Heart left ventricle (tissue), 16 donors: Measurements from ENCODE around the gene SSR2. TPM values are rescaled to one million over a fixed set of nuclear protein-coding genes. Genes with fewer than 3 reads are reported as not detected.

Experiments used
- ATAC-seq, 4 donors: fragments of 200-7000 bp; cut with Tn5 transposase; one replicate each; pipeline ENCODE4 v1.9.1; 2020 to 2022; ENCODE audit warnings: moderate library complexity in 4 of 4, mild to moderate bottlenecking in 3 of 4, moderate number of reproducible peaks in 1 of 4
- DNase-seq, 5 donors: peaks; one replicate each; pipeline ENCODE4 v3.0.0-alpha.2; 2020
- H3K27ac ChIP-seq, 12 donors: fragments of 200-600 bp; sonication (generic) in 4 of 12; one replicate each; pipeline versions ENCODE4 v1.5.0 to v1.8.0; 2016 to 2022; ENCODE audit warnings: mild to moderate bottlenecking in 2 of 12
- H3K27me3 ChIP-seq, 9 donors: fragments of 200-600 bp; sonication (generic) in 2 of 9; one replicate each; pipeline versions ENCODE4 v1.5.1 to v1.8.0; 2016 to 2022; ENCODE audit warnings: mild to moderate bottlenecking in 3 of 9
- H3K36me3 ChIP-seq, 9 donors: fragments of 200-600 bp; sonication (generic) in 2 of 9; one replicate each; pipeline versions ENCODE4 v1.5.0 to v1.8.0; 2018 to 2022; ENCODE audit warnings: mild to moderate bottlenecking in 2 of 9
- H3K4me1 ChIP-seq, 12 donors: fragments of 200-600 bp; sonication (generic) in 4 of 12; one replicate each; pipeline versions ENCODE4 v1.5.0 to v1.8.0; 2016 to 2022; ENCODE audit warnings: mild to moderate bottlenecking in 3 of 12
- H3K4me3 ChIP-seq, 12 donors: fragments of 200-600 bp; sonication (generic) in 4 of 12; one replicate each; pipeline versions ENCODE4 v1.5.0 to v1.8.0; 2017 to 2022; ENCODE audit warnings: mild to moderate bottlenecking in 9 of 12, moderate library complexity in 4 of 12
- H3K9me3 ChIP-seq, 12 donors: fragments of 200-600 bp; sonication (generic) in 4 of 12; one replicate each; pipeline versions ENCODE4 v1.5.0 to v1.8.0; 2016 to 2022; ENCODE audit warnings: mild to moderate bottlenecking in 1 of 12
- POLR2A ChIP-seq, 2 donors: fragments of 450-650 bp; IDR thresholded peaks; one replicate each; pipeline ENCODE4 v1.6.1; 2017; ENCODE audit warnings: antibody characterized with exemption in 2 of 2, mild to moderate bottlenecking in 2 of 2, moderate library complexity in 2 of 2
- WGBS, 4 donors: extraction: QIAGEN DNeasy Blood & Tissue Kit in 2 of 4; methylation state at CpG; one replicate each; pipeline versions ENCODE4 v1.1.5 to v1.1.7; 2013 to 2018; 5-methylcytosine and 5-hydroxymethylcytosine counted together
- intact Hi-C, 10 donors: fragments of 100-400 bp; cut with DNase I; formaldehyde crosslinking; loops; one replicate each; pipeline versions ENCODE4 v1.11.1 to v1.14.2; 2022
- polyA plus RNA-seq, 2 donors: library from polyadenylated mRNA; stranded (reverse); fragments of 200-250 nt; gene quantifications; one replicate each; pipeline ENCODE4 v1.2.3, GENCODE V29; 2013
- total RNA-seq, 9 donors: library from RNA; depleted of rRNA in 2 of 9; stranded (reverse); fragments of >200 nt in 2 of 9; fragmentation: NEBNext Ultra II Directional in 3 of 9; extraction: Animal tissue kit (Norgen Biotek cat#: 25700) in 3 of 9; gene quantifications; one replicate each; pipeline versions ENCODE4 v1.1.0 to v1.2.4, GENCODE V29; 2016 to 2023
- TF ChIP-seq, protein P1 (sequence below), 12 donors: fragments of 200-600 bp; sonication (generic) in 4 of 12; IDR thresholded peaks; one replicate each; pipeline versions ENCODE4 v1.5.0 to v1.8.0; 2018 to 2022; ENCODE audit warnings: antibody characterized with exemption in 12 of 12, mild to moderate bottlenecking in 5 of 12
- donor health status: ischemic (EF 13 %, LVEDD 7.1; RV severe dilation, severe dysfunction).
- donor health status: healthy with polysubstance abuse.
- donor health status: DM: no; HTN: yes; CAD: no.
- donor health status: DM: no; HTN: no; CAD: no.
- donor health status: ischemic (EF 25% LVEDD 6.9; RV normal size, moderate dysfunction).
- donor health status: ischemic (EF 25% LVEDD 5.7; RV mildly dilated, moderate dysfunction).
- donor health status: healthy.
- donor health status: DM: yes; HTN: yes; CAD: no.
- donor health status: ischemic (EF 35%, LVEDD 5.7; RV mildly dilated, moderate dysfunction).
- donor health status: nonischemic (EF 11% LVEDD 7.7; RV severe dilation, severe dysfunction).
- donor health status: DM: yes; HTN: yes; CAD: no.
- donor health status: PGD.
- donor health status: ischemic (EF 29% LVEDD 5.4; RV normal size, mild dysfunction).
- donor health status: nonischemic (EF 23%, LVEDD 6.1; RV moderate dilation, normal function).

SSR2 gene
- total and polyA plus RNA-seq, 11 donors, result 63.9 to 282 (median 81.2) TPM

DNA sequence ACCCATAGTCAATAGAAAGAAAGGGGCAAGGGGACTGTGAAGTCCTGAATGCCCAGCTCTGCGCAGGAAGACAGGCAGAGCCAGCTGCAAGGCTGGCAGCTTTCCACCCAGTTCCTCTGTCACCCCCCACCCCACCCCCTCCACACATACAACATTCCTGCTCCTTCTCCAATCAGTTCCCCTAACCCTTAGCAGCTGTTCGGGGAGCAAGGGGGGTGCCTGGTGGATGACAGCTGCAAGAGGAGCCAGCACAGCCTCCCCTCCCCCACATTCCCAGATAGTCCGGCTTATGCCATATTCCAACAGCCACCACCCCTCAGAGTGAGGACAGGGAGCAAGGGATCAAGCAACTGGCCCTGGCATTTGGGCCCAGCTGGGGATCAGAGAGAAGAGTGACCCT, 52.1 kb downstream of the SSR2 start:
- intact Hi-C loops, result no loop called here
- H3K27ac ChIP-seq, result peak overlapping the region; percentile 68 to 100 (median 90)
- 16 to 42% (median 28%) methylated on average over 3 of the region's 3 CpGs for WGBS, 4 donors
- peak overlapping the region in 6 of 12 donors; percentile 15 to 36 (median 19) for H3K4me3 ChIP-seq
- peaks cover 4 to 81% (median 54%) of the 10 kb centered on the region in 9 donors for H3K36me3 ChIP-seq
- H3K9me3 ChIP-seq, result no peaks in the 10 kb centered on the region
- H3K4me1 ChIP-seq, result peaks cover 19 to 92% (median 80%) of the 10 kb centered on the region in 12 donors
- TF ChIP-seq POLR2A (IDR thresholded peaks at IDR 0.05), result no peak
- TF ChIP-seq, protein P1, sequence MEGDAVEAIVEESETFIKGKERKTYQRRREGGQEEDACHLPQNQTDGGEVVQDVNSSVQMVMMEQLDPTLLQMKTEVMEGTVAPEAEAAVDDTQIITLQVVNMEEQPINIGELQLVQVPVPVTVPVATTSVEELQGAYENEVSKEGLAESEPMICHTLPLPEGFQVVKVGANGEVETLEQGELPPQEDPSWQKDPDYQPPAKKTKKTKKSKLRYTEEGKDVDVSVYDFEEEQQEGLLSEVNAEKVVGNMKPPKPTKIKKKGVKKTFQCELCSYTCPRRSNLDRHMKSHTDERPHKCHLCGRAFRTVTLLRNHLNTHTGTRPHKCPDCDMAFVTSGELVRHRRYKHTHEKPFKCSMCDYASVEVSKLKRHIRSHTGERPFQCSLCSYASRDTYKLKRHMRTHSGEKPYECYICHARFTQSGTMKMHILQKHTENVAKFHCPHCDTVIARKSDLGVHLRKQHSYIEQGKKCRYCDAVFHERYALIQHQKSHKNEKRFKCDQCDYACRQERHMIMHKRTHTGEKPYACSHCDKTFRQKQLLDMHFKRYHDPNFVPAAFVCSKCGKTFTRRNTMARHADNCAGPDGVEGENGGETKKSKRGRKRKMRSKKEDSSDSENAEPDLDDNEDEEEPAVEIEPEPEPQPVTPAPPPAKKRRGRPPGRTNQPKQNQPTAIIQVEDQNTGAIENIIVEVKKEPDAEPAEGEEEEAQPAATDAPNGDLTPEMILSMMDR (IDR thresholded peaks at IDR 0.05), result no peak
- H3K27me3 ChIP-seq, result no peaks in the 10 kb centered on the region
- ATAC-seq (peak in 3 of 4 donors; percentile 7 to 19 (median 12)), DNase-seq (peak in 4 of 5 donors; percentile 55 to 82 (median 64))

DNA sequence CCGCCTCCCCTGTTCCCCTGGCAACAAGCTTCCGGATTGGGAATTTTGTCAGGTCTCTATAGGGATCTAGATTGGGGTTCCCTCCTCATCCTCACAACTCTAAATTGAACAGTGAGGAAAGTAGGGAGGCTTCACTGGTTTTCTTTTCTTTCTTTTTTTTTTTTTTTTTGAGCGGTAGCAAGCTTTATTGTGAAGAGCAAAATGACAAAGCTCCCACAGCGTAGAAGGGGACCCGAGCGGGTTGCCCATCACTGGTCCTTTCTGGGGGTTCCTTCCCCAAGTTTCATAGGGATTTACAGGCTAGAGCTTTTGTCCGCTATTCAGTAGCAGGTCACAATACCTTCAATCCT, 52.7 kb downstream of the SSR2 start:
- H3K9me3 ChIP-seq, result no peaks in the 10 kb centered on the region
- whole genome bisulfite sequencing, 4 donors, result 46 to 54% (median 49%) methylated on average over 7 of the region's 7 CpGs
- intact Hi-C loops, result no loop called here
- H3K36me3 ChIP-seq, result peaks cover 4 to 84% (median 61%) of the 10 kb centered on the region in 9 donors
- DNase-seq (no peak), ATAC-seq (no peak)
- H3K27ac ChIP-seq, result peak overlapping the region; percentile 68 to 100 (median 90)
- H3K4me3 ChIP-seq, result peak overlapping the region in 8 of 12 donors; percentile 15 to 36 (median 20)
- TF ChIP-seq POLR2A (IDR thresholded peaks at IDR 0.05), result no peak
- TF ChIP-seq, protein P1 (IDR thresholded peaks at IDR 0.05), result no peak
- H3K4me1 ChIP-seq, result peaks cover 20 to 92% (median 78%) of the 10 kb centered on the region in 12 donors
- no peaks in the 10 kb centered on the region for H3K27me3 ChIP-seq

DNA sequence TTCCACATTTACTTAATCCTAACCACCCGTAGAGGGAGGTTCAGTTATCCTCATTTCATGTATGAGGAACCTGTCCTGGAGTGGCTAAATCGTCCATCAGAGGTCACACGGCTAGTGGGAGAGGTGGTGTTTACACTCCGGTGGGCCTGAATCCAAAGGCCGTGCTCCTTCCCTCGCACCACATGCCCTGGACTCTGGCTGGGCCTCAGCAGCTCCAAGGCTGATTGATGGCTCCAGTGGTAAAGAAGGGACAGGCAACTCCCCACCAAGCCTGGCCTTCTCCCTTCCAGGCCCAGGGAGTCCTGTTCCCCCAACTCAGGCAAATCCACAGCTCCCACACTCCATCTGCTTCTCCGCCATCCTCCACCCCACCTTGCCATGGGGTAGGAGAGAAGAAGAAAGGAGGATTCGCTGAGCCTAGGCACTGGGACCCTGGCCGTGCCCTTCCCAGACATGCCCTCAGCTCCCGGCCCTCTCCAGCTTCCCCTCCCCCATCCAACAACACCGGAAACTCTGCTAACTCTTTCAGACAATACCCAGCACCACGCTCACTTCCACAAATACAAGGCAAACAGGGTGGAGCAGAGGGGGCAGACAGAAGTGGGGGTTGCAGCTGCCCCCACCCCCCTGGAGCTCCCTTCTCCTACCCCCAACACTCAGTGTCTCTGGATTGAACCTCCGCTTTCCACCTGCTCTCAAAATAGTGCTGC, 53.3 kb downstream of the SSR2 start:
- ATAC-seq (peak; percentile 30 to 71 (median 47)), DNase-seq (peak in 4 of 5 donors; percentile 61 to 76 (median 74))
- no peaks in the 10 kb centered on the region for H3K9me3 ChIP-seq
- peaks cover 25 to 92% (median 78%) of the 10 kb centered on the region in 12 donors for H3K4me1 ChIP-seq
- WGBS, 4 donors, result 11 to 19% (median 15%) methylated on average over 13 of the region's 13 CpGs
- H3K27me3 ChIP-seq, result no peaks in the 10 kb centered on the region
- H3K27ac ChIP-seq, result peak overlapping the region; percentile 68 to 100 (median 90)
- peak overlapping the region in 8 of 12 donors; percentile 15 to 36 (median 20) for H3K4me3 ChIP-seq
- H3K36me3 ChIP-seq, result peaks cover 4 to 86% (median 62%) of the 10 kb centered on the region in 9 donors
- intact Hi-C loops, result no loop called here
- no peak for TF ChIP-seq POLR2A (IDR thresholded peaks at IDR 0.05)
- TF ChIP-seq, protein P1 (IDR thresholded peaks at IDR 0.05), result no peak

DNA sequence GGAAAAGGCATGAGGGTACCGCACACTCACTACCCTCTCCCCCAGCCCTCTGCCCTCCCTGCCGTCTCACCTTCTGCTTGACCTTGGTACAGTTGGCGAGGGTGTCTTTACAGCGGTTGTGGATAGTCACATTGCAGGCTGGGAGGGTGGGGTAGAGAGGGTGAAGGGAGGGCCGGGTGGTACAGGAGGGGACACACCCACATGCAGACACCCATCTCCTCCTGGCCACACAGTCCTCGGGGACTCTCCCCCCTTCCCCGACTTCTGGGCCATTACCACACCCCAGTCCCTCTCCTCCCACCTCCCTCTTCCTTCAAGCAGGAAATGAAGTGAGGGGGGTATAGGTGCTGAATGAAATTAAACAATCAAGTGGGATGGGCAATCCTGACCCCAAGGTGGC, 54.0 kb downstream of the SSR2 start:
- 20 to 41% (median 28%) methylated on average over 6 to 7 of the region's 7 CpGs for WGBS, 4 donors
- Histone ChIP-seq H3K27ac (peak overlapping the region; percentile 68 to 100 (median 90)), H3K9me3 (no peaks in the 10 kb centered on the region), H3K27me3 (no peaks in the 10 kb centered on the region), H3K4me3 (peak overlapping the region in 1 of 12 donors; percentile 21), H3K4me1 (peaks cover 27 to 92% (median 79%) of the 10 kb centered on the region in 12 donors), H3K36me3 (peaks cover 4 to 86% (median 69%) of the 10 kb centered on the region in 9 donors)
- ATAC-seq (peak; percentile 19 to 47 (median 32)), DNase-seq (peak in 1 of 5 donors; percentile 44)
- intact Hi-C loops, result loop anchor here in 1 of 10 donors (1.0 kb wide), 1 partner anchor 12 kb away; the partner anchor contains the start of gene ARHGEF2
- no peak for TF ChIP-seq POLR2A (IDR thresholded peaks at IDR 0.05)
- TF ChIP-seq, protein P1 (IDR thresholded peaks at IDR 0.05), result no peak
